Right kidney (tissue), 1 donor: ENCODE results near the gene PARVG.

Source experiments
- DNase-seq: peaks from one replicate; pipeline ENCODE4 v3.0.0-alpha.2; 2016

The PARVG gene

DNA sequence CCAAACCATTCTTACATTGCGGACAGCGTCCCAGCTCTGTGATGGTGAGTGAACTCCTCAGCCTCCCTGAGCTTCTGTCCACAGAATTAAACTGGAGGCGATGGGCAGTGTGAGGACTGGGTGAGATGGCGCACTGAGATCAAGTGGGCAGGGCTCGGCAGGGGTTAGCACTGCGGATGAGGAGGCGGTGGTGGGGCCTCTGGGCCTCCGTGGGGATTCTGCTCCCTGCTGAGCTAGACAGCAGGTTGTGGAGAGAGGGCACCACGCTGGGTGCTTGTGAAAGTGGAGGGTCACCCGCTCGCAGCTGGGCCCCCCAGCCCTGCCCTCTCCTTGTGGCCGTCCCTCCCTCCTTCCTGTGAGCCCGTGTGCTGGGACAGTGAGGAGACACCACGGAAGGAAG, 25.6 kb upstream of the PARVG start:
- DNase-seq: no peak

DNA sequence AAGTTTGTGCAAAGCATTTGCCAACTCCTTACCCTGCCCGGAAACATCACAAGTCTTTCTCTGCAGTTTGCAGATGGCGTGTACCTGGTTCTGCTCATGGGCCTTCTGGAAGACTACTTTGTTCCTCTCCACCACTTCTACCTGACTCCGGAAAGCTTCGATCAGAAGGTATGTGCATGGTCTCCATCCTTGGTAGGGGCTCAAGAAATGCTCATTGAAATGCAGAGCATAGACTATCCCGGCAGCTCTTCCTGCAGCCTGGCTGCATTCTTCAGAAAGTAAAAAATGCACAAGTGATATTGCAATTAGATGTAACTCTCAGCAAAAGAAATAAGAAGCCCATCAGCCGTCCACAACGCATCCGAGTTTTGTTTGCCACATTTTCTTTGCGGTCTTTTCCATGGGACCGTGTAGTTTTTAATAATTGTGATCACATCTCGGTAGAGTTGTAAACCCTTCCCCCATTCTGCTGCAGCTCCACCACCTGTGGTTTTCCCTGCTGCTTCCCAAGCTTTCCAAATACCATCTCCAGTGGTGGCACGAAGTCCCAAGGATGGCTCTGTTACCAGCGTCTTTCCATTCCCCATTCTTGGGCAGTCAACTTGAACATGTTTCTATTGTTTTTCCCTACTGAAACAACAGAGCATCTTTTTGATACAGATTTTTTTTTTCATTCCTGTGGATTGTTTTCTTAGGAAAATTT, 22.7 kb upstream of the PARVG start:
- DNase-seq: no peak

GRCh38 chr22:44158816-44159215, 21.9 kb upstream of the PARVG start:
- DNase-seq: no peak

DNA sequence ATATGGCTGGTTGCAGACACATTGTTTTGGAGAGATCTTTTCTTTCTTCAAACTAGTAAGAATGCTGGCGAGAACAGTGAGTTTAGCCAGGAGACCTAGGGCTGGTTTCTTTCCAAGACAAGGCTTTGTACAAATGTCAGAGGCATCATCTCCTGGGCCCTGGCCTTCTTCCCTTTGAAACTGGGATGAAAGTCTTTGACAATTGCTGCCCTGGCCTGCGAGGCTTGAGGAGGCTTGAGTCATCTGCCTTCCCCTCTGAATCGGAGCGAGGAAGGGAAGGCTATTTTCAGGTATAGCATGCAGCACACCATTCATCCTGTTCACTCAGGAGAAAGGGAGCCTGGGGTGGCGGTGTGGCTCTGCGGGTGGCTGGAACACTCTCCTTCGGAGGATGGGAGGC, 21.5 kb upstream of the PARVG start:
- DNase-seq: no peak

GRCh38 chr22:44159811-44160210, 20.9 kb upstream of the PARVG start:
- no peak for DNase-seq

DNA sequence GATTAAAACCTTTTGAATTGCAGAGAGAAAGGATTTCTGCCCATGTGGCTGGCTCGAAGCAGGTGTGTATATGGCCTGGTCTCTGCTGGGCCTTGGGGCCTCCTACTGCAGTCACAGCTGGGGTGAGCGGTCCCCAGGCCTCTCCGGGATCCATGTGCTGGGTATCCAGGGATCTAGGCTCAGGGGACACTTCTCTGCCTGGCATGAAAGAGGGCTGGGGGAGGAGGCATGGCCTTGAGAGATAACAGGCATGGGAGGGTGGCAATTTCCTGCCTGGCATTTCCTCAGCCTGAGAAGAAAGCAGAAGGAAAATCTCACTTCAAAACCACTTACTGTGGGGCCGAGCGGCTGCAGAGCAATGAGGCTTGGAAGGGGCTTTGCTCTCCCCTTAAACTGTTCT, 20.3 kb upstream of the PARVG start:
- DNase-seq: no peak

- no peak for DNase-seq
Observed at GRCh38 chr22:44161673-44162072, 19.1 kb upstream of the PARVG start.

- DNase-seq: no peak
Observed at GRCh38 chr22:44162960-44163359, 17.8 kb upstream of the PARVG start.

GRCh38 chr22:44163536-44163935, 17.2 kb upstream of the PARVG start:
- no peak for DNase-seq

- DNase-seq: no peak
Observed at GRCh38 chr22:44164031-44164430, 16.7 kb upstream of the PARVG start.

DNA sequence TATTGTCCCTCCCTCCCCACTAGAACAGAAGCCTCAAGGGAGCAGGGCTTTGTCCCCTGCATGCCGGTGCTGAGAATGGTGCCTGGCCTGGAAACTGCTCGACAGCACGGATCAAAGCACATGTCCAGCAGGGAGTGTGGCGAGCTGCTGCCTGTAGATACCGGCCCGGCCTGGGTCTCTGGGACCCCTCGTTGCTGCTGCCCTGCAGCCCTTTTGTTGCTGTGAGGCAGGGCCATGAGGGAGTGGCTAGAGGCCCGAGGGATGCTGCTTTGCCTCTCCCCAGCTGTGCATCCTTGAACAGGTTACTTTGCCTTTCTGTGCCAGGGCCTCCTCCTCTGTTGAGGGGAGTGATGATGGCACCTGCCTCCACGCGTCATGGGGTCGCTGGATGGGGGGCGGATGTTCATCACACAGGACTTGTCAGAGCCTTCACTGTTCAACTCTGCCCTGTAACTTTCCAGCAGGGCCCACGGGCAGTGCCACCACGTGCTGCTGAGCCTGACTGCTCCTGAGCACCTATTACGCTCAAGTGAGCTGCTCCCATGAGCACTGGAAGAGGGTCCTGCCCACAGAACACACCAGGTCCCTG, 15.3 kb upstream of the PARVG start:
- no peak for DNase-seq

DNA sequence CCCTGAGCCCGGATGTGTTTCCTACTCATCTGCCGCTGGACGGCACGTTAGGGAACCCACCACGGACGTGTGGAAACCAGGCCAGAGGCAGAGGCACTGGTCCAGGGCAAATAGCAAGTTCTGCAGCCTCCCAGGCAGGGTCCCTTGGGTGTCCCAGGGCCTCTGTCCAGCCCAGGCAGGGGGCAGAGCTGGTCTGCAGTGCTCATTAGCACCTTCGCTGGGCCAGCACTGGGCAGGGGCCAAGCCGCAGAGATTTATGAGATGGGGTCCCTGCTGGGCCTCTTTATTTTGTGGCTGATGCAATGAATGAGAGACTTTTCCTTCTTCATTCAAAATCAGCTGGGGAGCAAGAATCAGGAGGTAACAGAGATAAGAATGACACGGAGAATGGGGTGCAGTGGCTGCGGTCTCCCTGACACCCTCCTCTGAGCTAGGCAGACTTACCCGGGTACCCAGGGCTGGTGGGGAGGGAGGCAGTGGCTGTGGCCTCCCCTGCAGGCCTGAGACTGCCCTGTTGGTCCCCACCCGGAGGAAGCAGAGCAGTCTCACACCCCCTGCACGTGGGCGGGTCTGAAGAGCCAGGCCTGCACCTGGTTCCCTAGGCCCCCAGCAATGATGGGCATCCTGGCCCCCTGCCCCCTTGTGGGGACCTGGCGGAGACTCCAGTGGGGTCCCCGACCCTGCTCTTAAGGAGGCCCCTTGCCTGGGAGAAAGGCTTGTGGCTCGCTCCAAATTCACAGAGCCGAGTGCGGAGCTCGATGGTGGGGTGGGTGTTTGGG, 14.0 kb upstream of the PARVG start:
- DNase-seq: no peak

DNA sequence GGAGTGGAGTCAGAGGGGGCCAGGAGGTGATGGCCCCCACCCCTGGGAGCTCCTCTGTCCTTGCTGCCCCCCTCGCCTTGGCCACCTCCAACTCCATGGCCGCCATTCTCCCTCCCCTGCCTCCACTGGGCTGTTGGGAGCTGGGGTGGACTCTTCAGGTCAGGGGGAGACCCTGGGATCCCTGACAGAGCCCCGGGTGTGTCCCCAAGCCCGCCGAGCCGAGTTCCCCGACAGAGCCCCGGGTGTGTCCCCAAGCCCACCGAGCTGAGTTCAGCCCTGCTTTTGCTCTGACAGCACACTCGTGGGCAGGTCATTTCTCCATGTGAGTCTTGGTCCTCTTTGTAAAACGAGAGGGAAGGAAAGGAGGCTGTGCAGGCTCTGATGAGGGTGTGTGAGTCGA, 13.2 kb upstream of the PARVG start:
- DNase-seq: no peak

- DNase-seq: no peak
Observed at GRCh38 chr22:44168206-44168605, 12.5 kb upstream of the PARVG start.

- DNase-seq: no peak
Observed at GRCh38 chr22:44170470-44170869, 10.3 kb upstream of the PARVG start.

DNA sequence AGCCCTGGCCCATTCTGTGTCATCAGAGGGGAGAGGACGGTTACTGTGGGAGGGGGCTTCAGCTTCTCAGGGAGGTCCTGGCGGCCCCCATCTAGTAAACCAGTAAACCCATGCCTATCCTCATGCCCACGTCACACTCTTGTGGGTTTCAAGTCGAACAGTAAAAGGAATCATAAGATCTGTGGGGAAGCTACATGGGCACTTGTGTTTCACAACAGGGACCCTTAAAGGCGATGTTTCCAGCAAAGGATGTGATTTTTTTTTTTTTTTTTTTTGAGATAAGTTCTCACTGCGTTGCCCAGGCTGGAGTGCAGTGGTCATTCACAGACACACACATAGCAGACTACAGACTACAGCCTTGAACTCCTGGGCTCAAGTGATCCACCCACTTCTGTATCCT, 9.2 kb upstream of the PARVG start:
- no peak for DNase-seq

DNA sequence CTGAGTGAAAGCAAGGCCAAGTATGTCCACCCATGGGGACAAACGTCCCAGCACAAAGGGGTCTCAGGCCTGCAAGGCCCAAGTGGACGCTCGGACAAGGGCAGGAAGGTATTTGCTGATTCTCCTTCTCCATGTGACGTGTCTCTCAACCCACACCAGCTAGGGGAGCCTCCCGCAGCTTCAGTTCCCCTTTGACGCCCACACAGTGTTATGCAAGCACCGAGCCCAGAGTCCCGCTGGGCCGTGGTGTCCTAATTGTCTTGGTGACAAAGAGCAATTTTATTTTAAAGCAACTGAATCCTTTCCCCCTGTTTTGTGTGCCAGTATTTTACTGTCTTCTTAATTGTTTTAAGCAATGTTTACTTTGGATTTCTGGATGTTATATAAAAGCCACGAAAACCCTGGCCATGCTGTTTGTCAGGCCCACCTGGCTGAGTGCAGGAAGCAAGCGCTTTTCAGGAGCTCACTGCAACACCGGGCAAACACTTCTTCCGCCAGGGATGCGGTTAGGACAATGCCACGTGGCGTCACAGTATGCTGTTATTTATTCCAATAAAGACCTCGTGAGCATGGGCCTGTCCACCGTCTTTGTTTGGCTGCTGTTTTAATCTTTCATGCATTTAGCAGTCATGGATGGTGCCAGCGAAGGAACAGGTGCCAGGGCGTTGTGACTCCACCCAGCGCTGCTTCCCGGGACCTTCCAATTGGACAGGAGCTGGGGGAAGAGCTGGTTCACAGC, 8.2 kb upstream of the PARVG start:
- no peak for DNase-seq

DNA sequence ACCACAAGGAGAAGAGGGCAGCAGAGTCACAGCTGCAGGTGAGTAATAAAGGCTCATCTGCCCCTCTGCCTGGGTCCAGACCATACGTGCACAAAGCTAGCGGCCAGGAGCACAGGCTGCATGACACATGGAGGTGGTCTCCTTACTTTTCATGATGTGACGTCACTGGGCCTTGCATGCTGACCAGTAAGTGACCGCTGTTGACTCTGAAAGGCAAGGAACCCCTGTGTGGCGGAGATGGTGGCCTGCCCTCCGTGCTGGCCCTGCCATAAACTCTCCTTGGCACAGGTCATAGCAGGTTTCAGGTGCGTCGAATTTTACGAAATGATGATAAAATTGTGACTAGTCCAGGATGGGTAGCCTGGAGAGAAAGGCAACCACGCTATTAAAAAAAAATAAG, 7.6 kb upstream of the PARVG start:
- no peak for DNase-seq

GRCh38 chr22:44175676-44176075, 5.0 kb upstream of the PARVG start:
- no peak for DNase-seq

- no peak for DNase-seq
Observed at GRCh38 chr22:44179196-44179988, 1.3 kb upstream of the PARVG start.

DNA sequence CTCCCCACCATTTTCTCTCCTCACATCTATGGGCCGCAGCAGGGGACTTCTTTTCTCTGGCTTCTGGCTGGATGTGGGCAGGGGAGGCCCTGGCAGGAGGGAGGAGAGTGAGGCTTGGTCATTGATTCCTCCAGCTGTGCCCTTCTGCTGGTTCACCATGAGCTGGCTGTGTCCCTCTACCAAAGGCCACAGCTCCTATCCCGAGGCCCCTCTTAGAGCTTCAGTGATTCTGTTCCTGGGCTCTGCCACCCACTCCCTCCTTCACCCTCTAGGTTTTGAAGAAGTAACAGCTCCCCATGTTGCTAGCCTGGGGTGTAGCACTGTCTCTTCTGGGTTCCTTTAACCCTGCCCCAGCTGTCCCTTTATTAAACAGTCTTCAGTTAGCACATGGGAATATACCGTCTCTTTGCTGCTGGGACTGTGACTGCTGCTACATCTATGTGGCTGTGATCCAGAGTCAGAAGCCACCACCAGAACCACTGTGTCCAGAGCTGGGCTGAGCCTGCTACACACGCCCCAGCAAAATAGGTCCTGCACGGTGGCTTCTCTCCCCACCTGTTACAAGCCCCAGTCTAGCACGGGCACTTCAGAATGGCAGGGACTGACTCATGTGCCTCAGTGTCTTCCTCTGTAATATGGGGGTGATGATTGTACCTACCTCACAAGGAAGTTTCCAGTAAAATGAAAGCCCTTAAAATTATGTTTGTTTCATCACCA, 578 bp upstream of the PARVG start:
- no peak for DNase-seq
